Endodermal cell (in vitro differentiated cells): Measurements from ENCODE around the gene SOX21. TPM values are rescaled to one million over a fixed set of nuclear protein-coding genes. Genes with fewer than 3 reads are reported as not detected.
"Not testable (repeated sequence)": the region's sequence is repeated elsewhere in the genome, so short reads cannot be mapped to it uniquely, and the experiment has no call there.

Experiments
- DNase-seq: peaks from one replicate; pipeline ENCODE4 v3.0.0-alpha.2; 2017
- H3K27ac ChIP-seq: 2 replicates; pipeline ENCODE4 v1.5.1; 2013; ENCODE audit warnings: mild to moderate bottlenecking, low read depth, low read length, moderate library complexity
- H3K27me3 ChIP-seq: 2 replicates; pipeline ENCODE4 v1.6.1; 2013; ENCODE audit warnings: mild to moderate bottlenecking, low read length, moderate library complexity; ENCODE audit not compliant: insufficient read depth, control insufficient read depth, poor library complexity, severe bottlenecking
- H3K36me3 ChIP-seq: 2 replicates; pipeline ENCODE4 v1.7.0; 2013; ENCODE audit warnings: mild to moderate bottlenecking, low read length, moderate library complexity; ENCODE audit not compliant: control insufficient read depth, insufficient read depth
- H3K4me1 ChIP-seq: one replicate; pipeline ENCODE4 v1.7.0; 2013; ENCODE audit warnings: low read length; ENCODE audit not compliant: control insufficient read depth, insufficient read depth
- H3K4me3 ChIP-seq: 2 replicates; pipeline ENCODE4 v1.5.1; 2013; ENCODE audit warnings: mild to moderate bottlenecking, low read length, moderate library complexity
- H3K9ac ChIP-seq: 2 replicates; pipeline ENCODE4 v1.6.1; 2013; ENCODE audit warnings: mild to moderate bottlenecking, low read length, moderate library complexity; ENCODE audit not compliant: poor library complexity, severe bottlenecking; ENCODE audit errors: extremely low read depth
- H3K9me3 ChIP-seq: 2 replicates; pipeline ENCODE4 v1.6.1; 2013; ENCODE audit warnings: mild to moderate bottlenecking, low read length, moderate library complexity; ENCODE audit not compliant: control insufficient read depth
- H3K27ac Mint-ChIP-seq: 2 replicates; pipeline ENCODE4 v1.8.0; 2020; ENCODE audit warnings: mixed read lengths
- H3K27me3 Mint-ChIP-seq: 2 replicates; pipeline ENCODE4 v1.8.0; 2021; ENCODE audit warnings: mild to moderate bottlenecking, mixed read lengths; ENCODE audit not compliant: insufficient read depth
- H3K36me3 Mint-ChIP-seq: 2 replicates; pipeline ENCODE4 v1.8.0; 2020; ENCODE audit warnings: low read depth, mixed read lengths
- H3K4me1 Mint-ChIP-seq: 2 replicates; pipeline ENCODE4 v1.8.0; 2020; ENCODE audit warnings: mixed read lengths
- H3K4me3 Mint-ChIP-seq: 2 replicates; pipeline ENCODE4 v1.8.0; 2020; ENCODE audit warnings: mild to moderate bottlenecking, moderate library complexity, mixed read lengths
- H3K9me3 Mint-ChIP-seq: 2 replicates; pipeline ENCODE4 v1.8.0; 2020; ENCODE audit warnings: mild to moderate bottlenecking, mixed read lengths
- WGBS, 2 experiments: methylation state at CpG; one replicate each; pipeline versions ENCODE4 v1.1.5 to v1.1.7; 2013; ENCODE audit warnings: missing lambda C conversion rate in 2 of 2, mixed read lengths in 1 of 2; ENCODE audit not compliant: insufficient coverage in 1 of 2, insufficient read length in 1 of 2; 5-methylcytosine and 5-hydroxymethylcytosine counted together
- total RNA-seq, 2 donors: library from RNA; stranded (reverse); fragmentation: NEBNext Ultra II Directional in 1 of 2; extraction: Animal tissue kit (Norgen Biotek cat#: 25700) in 1 of 2; gene quantifications; 2 replicates in 1 of 2; 3 replicates in 1 of 2; pipeline ENCODE4 v1.2.1, GENCODE V29; 2021
- TF ChIP-seq, protein P1 (sequence below): fragments of 200-600 bp; sonication (generic); conservative IDR thresholded peaks from 2 replicates; pipeline ENCODE4 v1.5.0; 2021; ENCODE audit warnings: antibody characterized with exemption, mild to moderate bottlenecking

SOX21 gene
- total RNA-seq, 2 donors from 2014 or later = 5.2 to 10.1 TPM

DNA sequence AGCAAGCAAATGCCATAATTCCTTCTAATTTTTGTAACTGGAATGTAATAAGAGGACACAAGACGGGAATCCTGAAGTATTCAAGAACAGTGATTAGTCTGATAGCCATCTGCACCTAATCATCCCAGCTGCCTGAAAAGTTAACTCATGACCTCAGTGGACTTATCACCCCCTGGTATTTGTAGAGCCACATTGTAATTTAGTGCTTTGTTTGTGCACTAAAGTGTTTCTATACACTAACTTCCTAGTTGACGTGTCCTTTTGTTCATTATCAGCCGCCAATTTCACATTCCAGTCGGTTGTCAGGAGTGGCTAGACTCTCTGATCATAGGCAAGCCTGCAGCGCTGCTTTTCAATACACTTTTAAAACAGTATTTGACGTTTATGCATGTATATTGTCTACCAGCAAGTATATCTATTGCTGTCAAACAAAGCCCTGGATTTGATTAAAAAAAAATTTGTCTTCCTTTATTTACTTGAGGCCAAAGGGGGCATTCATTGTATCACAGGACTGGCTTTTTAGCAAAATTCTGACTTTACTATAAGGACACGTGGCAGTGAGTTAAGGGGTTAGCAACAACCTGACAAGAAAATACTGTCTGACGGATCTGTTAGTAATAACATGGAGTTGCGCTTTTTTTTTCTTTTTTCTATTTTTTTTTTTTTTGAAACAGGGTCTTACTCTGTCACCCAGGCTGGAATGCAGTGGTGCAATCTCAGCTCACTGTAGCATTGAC lies 10.4 kb upstream of the SOX21 start:
- peak overlapping the region; percentile 91 for H3K27ac ChIP-seq
- H3K27ac Mint-ChIP-seq = peak overlapping the region; percentile 27
- peaks cover 16% of the 10 kb centered on the region for H3K4me1 Mint-ChIP-seq
- no peaks in the 10 kb centered on the region for H3K27me3 ChIP-seq
- H3K4me3 Mint-ChIP-seq = no peak overlapping the region
- peaks cover 28% of the 10 kb centered on the region for H3K9me3 ChIP-seq
- peaks cover under 1% of the 10 kb centered on the region for H3K4me1 ChIP-seq
- no peak for DNase-seq
- peak overlapping the region; percentile 8 for H3K9ac ChIP-seq
- H3K4me3 ChIP-seq = peak overlapping the region; percentile 14
- peaks cover 1% of the 10 kb centered on the region for H3K27me3 Mint-ChIP-seq
- 67 to 84% methylated on average over 7 to 9 of the region's 9 CpGs for WGBS, 2 experiments
- no peaks in the 10 kb centered on the region for H3K36me3 ChIP-seq
- TF ChIP-seq, protein P1, sequence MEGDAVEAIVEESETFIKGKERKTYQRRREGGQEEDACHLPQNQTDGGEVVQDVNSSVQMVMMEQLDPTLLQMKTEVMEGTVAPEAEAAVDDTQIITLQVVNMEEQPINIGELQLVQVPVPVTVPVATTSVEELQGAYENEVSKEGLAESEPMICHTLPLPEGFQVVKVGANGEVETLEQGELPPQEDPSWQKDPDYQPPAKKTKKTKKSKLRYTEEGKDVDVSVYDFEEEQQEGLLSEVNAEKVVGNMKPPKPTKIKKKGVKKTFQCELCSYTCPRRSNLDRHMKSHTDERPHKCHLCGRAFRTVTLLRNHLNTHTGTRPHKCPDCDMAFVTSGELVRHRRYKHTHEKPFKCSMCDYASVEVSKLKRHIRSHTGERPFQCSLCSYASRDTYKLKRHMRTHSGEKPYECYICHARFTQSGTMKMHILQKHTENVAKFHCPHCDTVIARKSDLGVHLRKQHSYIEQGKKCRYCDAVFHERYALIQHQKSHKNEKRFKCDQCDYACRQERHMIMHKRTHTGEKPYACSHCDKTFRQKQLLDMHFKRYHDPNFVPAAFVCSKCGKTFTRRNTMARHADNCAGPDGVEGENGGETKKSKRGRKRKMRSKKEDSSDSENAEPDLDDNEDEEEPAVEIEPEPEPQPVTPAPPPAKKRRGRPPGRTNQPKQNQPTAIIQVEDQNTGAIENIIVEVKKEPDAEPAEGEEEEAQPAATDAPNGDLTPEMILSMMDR = no peak
- peaks cover 13% of the 10 kb centered on the region for H3K9me3 Mint-ChIP-seq
- peaks cover 2% of the 10 kb centered on the region for H3K36me3 Mint-ChIP-seq

DNA sequence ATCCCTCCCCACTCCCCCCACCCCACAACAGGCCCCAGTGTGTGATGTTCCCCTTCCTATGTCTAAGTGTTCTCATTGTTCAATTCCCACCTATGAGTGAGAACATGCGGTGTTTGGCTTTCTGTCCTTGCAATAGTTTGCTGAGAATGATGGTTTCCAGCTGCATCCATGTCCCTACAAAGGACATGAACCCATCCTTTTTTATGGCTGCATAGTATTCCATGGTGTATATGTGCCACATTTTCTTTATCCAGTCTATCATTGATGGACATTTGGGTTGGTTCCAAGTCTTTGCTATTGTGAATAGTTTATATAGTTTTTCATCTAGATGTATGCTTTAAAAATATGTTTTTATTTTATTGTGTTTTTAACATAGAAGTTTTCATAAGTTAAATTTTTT lies 6.4 kb upstream of the SOX21 start:
- Histone ChIP-seq H3K27me3 (peaks cover 21% of the 10 kb centered on the region), H3K4me1 (peaks cover 13% of the 10 kb centered on the region)
- not testable (repeated sequence) for H3K27ac Mint-ChIP-seq, H3K9me3 ChIP-seq, H3K36me3 ChIP-seq, H3K36me3 Mint-ChIP-seq, H3K4me3 Mint-ChIP-seq, DNase-seq, H3K4me3 ChIP-seq, H3K27ac ChIP-seq, H3K9me3 Mint-ChIP-seq, H3K9ac ChIP-seq
- Mint-ChIP-seq H3K27me3 (peaks cover 22% of the 10 kb centered on the region), H3K4me1 (peaks cover 47% of the 10 kb centered on the region)
- 100% methylated on average over 1 of the region's 1 CpG; no CpG with 5 or more reads in 1 of the 2 experiments for WGBS, 2 experiments

- Histone ChIP-seq H3K36me3 (no peaks in the 10 kb centered on the region), H3K4me3 (no peak overlapping the region), H3K9me3 (no peaks in the 10 kb centered on the region), H3K4me1 (peaks cover 13% of the 10 kb centered on the region), H3K9ac (no peak overlapping the region), H3K27ac (no peak overlapping the region), H3K27me3 (peaks cover 28% of the 10 kb centered on the region)
- Mint-ChIP-seq H3K27ac (peak overlapping the region; percentile 80), H3K27me3 (peaks cover 28% of the 10 kb centered on the region), H3K9me3 (no peaks in the 10 kb centered on the region), H3K4me1 (peaks cover 48% of the 10 kb centered on the region), H3K36me3 (no peaks in the 10 kb centered on the region), H3K4me3 (no peak overlapping the region)
- WGBS, 2 experiments = 38 to 52% methylated on average over 3 to 4 of the region's 4 CpGs
- DNase-seq = peak; percentile 65
- TF ChIP-seq, protein P1 = no peak
Observed at GRCh38 chr13:94717916-94718315, 5.6 kb upstream of the SOX21 start.
